NCI-H2196 treated with DMSO at 0.1 percent for 48 hours (cell line): Measurements from ENCODE around the gene RPL32.
"Not testable (repeated sequence)": the region's sequence is repeated elsewhere in the genome, so short reads cannot be mapped to it uniquely, and the experiment has no call there.

Experiments
- DNase-seq: peaks from one replicate; lab custom pipeline; 2025; ENCODE audit not compliant: unreplicated experiment; lab: John Stamatoyannopoulos, UW

RPL32 gene

DNA sequence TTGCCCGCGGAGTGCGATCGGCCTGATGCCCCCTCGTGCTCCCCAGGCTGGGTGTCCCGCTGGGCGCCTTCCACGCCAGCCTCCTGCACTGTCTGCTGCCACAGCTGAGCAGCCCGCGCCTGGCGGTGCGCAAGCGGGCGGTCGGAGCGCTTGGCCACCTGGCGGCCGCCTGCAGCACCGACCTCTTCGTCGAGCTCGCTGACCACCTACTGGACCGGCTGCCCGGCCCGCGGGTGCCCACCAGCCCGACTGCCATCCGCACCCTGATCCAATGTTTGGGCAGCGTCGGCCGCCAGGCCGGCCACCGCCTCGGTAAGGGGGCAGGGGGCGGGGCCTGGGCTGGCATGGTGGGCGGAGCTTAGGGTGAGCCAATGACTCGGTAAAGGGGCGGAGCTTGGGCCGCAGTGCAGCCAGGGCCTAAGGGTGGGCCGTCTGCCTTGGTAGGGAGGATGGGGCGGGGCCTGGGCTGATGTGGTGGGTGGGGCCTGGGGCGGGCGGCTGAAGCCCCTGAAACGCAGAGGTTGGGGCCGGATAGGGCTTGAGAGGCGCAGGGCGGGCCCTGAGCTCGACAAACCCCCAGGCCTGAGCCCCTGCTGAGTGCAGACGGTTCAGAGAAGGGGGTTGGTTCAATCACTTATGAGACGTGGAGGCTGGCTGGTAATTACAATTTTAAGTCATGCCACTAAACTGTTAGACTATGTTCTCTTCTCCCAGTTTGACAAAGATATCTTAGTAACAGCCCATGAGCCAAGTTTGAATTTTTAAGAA lies 31.2 kb downstream of the RPL32 start:
- peak; percentile 62 for DNase-seq

- no peak for DNase-seq
These were observed 31.9 kb downstream of the RPL32 start for GRCh38 chr3:12809435-12809834.

- no peak for DNase-seq
These were observed 32.4 kb downstream of the RPL32 start for GRCh38 chr3:12809001-12809400.

DNA sequence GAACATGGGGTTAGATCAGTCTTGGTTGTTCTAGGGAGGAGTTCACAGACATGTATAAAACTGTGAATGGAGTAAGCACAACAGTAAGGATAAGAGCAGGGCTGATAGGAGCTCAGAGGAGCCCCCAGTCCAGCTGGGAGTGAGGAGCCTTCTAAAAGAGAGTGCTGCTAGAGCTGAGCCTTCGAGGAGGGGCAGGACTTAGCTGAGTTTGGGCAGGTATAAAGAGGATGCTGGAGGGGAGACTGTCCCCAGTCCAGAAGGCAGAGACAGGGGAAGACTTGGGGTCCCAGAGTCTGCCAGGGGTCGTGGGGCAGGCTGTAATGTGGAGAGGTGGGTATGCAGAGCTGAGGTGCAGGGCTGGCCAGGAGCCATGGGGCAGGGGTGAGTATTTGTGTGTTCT lies 32.8 kb downstream of the RPL32 start:
- no peak for DNase-seq

- no peak for DNase-seq
These were observed 33.6 kb downstream of the RPL32 start for GRCh38 chr3:12807601-12808359.

- no peak for DNase-seq
These were observed 34.3 kb downstream of the RPL32 start for GRCh38 chr3:12807066-12807465.

GRCh38 chr3:12803371-12803770 lies 38.0 kb downstream of the RPL32 start:
- DNase-seq, result no peak

DNA sequence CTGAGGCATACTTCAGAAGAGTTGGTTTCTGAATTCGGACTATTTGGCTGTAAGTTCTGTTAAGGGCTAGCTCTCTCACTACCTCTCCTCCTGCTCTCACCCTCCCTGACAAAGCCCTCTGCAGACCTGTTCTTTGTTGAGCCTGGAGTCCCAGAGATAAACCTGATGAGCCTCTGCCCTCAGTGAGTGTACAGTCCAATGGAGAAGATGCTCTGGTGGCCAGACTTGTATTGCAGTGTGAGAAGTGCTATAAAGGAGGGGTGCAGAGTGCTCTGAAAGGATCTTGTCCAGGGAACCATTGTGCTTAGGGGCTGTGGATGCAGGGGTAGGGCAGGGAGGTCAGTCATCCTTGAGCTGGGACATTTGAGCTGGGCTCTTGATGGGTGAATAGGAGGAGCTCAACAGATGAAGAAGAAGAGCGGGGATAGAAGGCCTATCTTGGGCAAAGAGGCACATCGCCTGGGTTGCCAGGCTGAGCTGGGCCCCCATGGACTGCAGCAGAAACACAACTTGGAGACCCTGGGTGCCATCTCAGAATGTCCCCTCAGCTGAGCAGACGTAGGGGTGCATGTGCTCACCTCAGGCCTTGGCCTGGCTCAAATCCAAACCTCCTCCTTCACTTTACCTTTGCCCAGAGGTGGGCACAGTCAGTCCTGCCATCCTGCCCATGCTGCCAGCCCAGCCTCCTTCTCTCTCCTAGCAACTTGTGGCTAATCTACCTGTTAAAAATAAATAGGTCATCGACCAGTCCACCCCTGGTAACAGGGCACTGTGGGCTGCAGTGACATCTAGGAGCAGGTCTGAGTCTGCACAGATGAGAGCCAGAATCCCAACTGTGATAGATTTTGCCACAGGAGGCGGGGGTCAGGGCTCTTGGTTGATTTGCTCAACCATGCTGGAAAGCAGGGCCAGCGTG lies 41.6 kb downstream of the RPL32 start:
- DNase-seq, result no peak

DNA sequence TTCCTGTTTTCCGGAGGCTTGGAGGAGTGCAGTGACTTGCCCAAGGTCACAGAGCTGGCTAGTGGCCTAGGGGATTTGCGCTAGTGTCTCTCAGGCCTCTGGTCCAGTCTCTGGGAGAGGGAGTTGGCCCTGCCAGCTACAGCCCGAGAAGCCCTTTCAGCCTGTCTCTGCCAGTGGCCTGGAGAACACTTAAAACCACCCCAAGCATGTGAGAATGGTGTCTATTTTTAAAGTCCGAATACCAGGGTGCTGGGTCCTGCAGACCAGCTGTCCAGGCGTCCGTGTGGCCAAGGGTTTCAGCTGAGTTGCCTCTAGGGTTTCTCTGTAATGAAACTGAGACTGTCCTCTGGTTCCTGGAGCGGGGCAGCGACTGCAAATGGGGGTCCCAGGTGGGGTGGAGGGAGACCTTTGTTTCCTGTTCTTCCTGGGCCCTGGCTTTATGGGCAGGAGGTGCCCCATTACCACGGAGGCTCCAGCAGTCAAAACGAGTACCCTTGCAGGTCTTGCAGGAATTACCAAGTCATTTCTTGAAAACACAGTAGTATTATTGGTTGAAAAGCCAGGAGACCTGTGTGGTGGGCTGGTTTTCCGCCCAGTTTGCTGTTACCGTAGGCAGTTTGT lies 42.7 kb downstream of the RPL32 start:
- DNase-seq, result no peak

- no peak for DNase-seq
These were observed 43.3 kb downstream of the RPL32 start for GRCh38 chr3:12797892-12798558.

GRCh38 chr3:12797124-12797891 lies 44.1 kb downstream of the RPL32 start:
- no peak for DNase-seq

GRCh38 chr3:12796171-12797123 lies 44.9 kb downstream of the RPL32 start, which contains the start of gene CAND2:
Gene CAND2, plus strand, starts transcription at chr3:12796680. Its CDS starts 41 bp downstream, at chr3:12796721.
- DNase-seq, result peak; percentile 2

DNA sequence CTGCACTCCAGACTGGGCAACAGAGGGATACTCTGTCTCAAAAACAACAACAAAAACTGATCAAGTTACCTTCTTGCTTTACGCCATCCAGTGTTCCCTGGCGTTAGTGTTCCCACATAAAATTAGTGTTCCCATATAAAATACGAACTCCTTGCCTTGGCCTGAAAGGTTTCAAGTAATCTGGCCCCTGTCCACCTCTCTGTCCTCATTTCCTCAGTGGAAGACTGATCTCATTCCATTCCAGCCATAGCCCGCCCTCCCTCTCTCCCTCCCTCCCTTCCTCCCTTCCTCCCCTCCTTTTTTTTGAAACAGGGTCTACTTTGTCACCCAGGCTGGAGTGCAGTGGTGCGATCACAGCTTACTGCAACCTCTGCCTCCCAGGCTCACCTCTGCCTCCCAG lies 47.7 kb downstream of the RPL32 start:
- DNase-seq, result no peak

DNA sequence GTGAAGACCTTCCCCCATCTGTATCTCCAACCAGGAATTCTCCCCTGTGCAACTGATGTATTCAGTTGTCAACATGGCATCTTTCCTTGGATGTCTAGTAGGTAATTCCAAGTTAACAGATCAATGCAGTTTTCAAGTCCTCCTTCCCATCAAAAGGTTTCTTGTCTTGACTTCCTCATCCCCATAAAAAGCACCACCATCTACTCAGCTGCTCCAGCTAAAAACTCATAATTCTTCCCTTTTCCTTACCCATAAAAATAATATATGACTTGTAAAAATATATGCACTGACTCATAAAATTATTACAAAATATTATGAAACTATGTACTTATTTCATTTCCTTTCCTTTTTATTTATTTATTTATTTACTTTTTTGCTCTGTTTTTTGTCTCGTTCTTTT lies 49.9 kb downstream of the RPL32 start:
- DNase-seq, result no peak

GRCh38 chr3:12787967-12788690 lies 53.2 kb downstream of the RPL32 start:
- DNase-seq, result not testable (repeated sequence)

DNA sequence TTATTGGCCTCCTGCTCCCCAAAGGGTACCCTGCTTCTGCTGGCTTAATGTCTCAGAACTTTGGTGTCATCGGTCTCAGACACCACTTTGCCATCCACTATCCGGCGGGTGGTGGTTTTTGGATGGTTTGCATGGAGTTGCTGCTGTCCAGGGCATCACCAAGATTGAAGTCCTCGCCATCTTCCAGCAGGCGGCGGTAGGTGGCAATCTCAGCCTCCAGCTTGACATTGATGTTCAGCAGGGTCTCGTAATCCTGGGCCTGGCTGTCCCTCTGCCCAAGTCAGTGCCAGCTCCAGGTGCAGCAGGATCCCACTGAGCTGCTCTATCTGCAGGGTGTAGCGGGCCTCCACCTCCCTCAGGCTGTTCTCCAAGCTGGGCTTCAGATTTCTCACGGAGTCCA lies 54.0 kb downstream of the RPL32 start:
- DNase-seq, result not testable (repeated sequence)

DNA sequence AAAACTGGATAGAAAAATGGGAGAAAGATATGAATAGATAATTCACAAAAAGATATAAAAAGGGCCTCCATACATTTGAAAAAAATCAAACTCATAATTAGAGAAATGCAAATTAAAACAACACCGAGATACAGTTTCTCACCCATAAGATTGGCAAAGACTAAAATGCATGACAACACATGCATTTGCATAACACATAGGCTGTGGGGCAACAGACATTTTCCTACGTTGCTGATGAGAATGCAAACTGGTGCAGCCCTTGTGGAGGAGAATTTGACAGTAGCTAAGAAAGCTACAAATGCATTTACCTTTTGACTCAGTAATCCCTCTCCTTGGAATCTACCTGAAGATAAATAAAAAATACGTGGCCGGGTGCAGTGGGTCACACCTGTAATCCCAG lies 56.3 kb downstream of the RPL32 start:
- no peak for DNase-seq
